Pancreas (tissue), 10 donors: Measurements from ENCODE around the gene ENTPD1. TPM values are rescaled to one million over a fixed set of nuclear protein-coding genes. Genes with fewer than 3 reads are reported as not detected.

Source experiments
- ATAC-seq, 4 donors: fragments of 200-7000 bp; cut with Tn5 transposase; one replicate each; pipeline versions ENCODE4 v1.8.0 to v1.9.1; 2020; ENCODE audit warnings: mild to moderate bottlenecking in 4 of 4, moderate library complexity in 4 of 4
- DNase-seq, 6 donors: peaks; one replicate each; pipeline ENCODE4 v3.0.0-alpha.2; 2020
- FAIRE-seq: peaks from 2 replicates; lab custom pipeline; 2012; peaks lifted over from hg19 to GRCh38; lab: Jason Lieb, UNC
- H3K27ac ChIP-seq, 4 donors: fragments of 200-600 bp; sonication (generic); 1 replicate in 3 of 4; 2 replicates in 1 of 4; pipeline versions ENCODE4 v1.5.0 to v1.8.0; 2020
- H3K27me3 ChIP-seq, 4 donors: fragments of 200-600 bp; one replicate each; pipeline ENCODE4 v1.8.0; 2021
- H3K36me3 ChIP-seq, 3 donors: fragments of 200-600 bp; sonication (generic) in 1 of 3; one replicate each; pipeline versions ENCODE4 v1.5.0 to v1.8.0; 2020 to 2021
- H3K4me1 ChIP-seq, 3 donors: fragments of 200-600 bp; one replicate each; pipeline ENCODE4 v1.8.0; 2021
- H3K4me3 ChIP-seq, 4 donors: fragments of 200-600 bp; sonication (generic) in 2 of 4; one replicate each; pipeline versions ENCODE4 v1.5.0 to v1.8.0; 2020 to 2021
- H3K9me3 ChIP-seq, 4 donors: fragments of 200-600 bp; one replicate each; pipeline ENCODE4 v1.8.0; 2021
- CTCF ChIP-seq, 4 donors: fragments of 200-600 bp; sonication (generic) in 3 of 4; IDR thresholded peaks; one replicate each; pipeline versions ENCODE4 v1.5.0 to v1.8.0; 2021; ENCODE audit warnings: antibody characterized with exemption in 4 of 4
- WGBS, 2 donors: extraction: QIAGEN DNeasy Blood & Tissue Kit; methylation state at CpG; one replicate each; pipeline ENCODE4 v1.1.7; 2013; 5-methylcytosine and 5-hydroxymethylcytosine counted together
- intact Hi-C, 3 donors: fragments of 100-400 bp; cut with DNase I; formaldehyde crosslinking; loops; one replicate each; pipeline versions ENCODE4 v1.11.1 to v1.14.2; 2022
- polyA plus RNA-seq, 2 donors: library from polyadenylated mRNA; stranded (reverse); fragments of 200-250 nt; gene quantifications; one replicate each; pipeline ENCODE4 v1.2.3, GENCODE V29; 2013
- total RNA-seq, 6 donors: library from RNA; stranded (reverse); fragmentation: NEBNext Ultra II Directional in 4 of 6; extraction: Animal tissue kit (Norgen Biotek cat#: 25700) in 4 of 6; gene quantifications; one replicate each; pipeline versions ENCODE4 v1.2.1 to v1.2.4, GENCODE V29; 2021 to 2023
- donor health status: healthy with polysubstance abuse.
- donor health status: DM: no; HTN: no; CAD: no; lungs with moderate emphysema.
- donor health status: DM: no; HTN: no; CAD: no.
- donor health status: control.
- donor health status: control.
- donor health status: Bipolar disorder and iron deficiency.
- donor health status: DM: yes; HTN: yes; CAD: no.
- donor health status: DM: no; HTN: no; CAD: no.
- donor health status: DM: no; HTN: no; CAD: no.
- donor health status: DM: yes; HTN: yes; CAD: no.

ENTPD1 gene
- total and polyA plus RNA-seq, 8 donors, result 0.67 to 10.9 (median 1.8) TPM

- Histone ChIP-seq H3K4me1 (no peaks in the 10 kb centered on the region), H3K27ac (no peak overlapping the region), H3K9me3 (no peaks in the 10 kb centered on the region), H3K4me3 (no peak overlapping the region), H3K27me3 (no peaks in the 10 kb centered on the region), H3K36me3 (no peaks in the 10 kb centered on the region)
- WGBS, 2 donors, result 52 to 55% methylated on average over 7 of the region's 7 CpGs
- DNase-seq (no peak), FAIRE-seq (no peak), ATAC-seq (peak; percentile 38 to 86 (median 54))
- intact Hi-C loops, result no loop called here
- TF ChIP-seq CTCF (IDR thresholded peaks at IDR 0.05), result no peak
These were observed 58.2 kb downstream of the ENTPD1 start for GRCh38 chr10:95814011-95814727.

- ATAC-seq, result no peak
- no peak for FAIRE-seq
These were observed 59.2 kb downstream of the ENTPD1 start for GRCh38 chr10:95815133-95815532.

GRCh38 chr10:95815701-95816240 is 59.8 kb downstream of the ENTPD1 start:
- no peak for DNase-seq
- Histone ChIP-seq H3K9me3 (no peaks in the 10 kb centered on the region), H3K36me3 (no peaks in the 10 kb centered on the region), H3K4me3 (no peak overlapping the region), H3K4me1 (no peaks in the 10 kb centered on the region), H3K27me3 (no peaks in the 10 kb centered on the region), H3K27ac (no peak overlapping the region)
- 65 to 72% methylated on average over 6 of the region's 6 CpGs for WGBS, 2 donors
- no peak for ATAC-seq
- intact Hi-C loops, result no loop called here
- no peak for TF ChIP-seq CTCF (IDR thresholded peaks at IDR 0.05)
- no peak for FAIRE-seq

More at GRCh38 chr10:95815133-95815532, 59.2 kb downstream of the ENTPD1 start:
- H3K27me3 ChIP-seq, result no peaks in the 10 kb centered on the region
- WGBS, 2 donors, result 69 to 75% methylated on average over 2 of the region's 2 CpGs
- H3K27ac ChIP-seq, result no peak overlapping the region
- no peak for TF ChIP-seq CTCF (IDR thresholded peaks at IDR 0.05)
- H3K4me1 ChIP-seq, result no peaks in the 10 kb centered on the region
- H3K36me3 ChIP-seq, result no peaks in the 10 kb centered on the region
- no peaks in the 10 kb centered on the region for H3K9me3 ChIP-seq
- intact Hi-C loops, result no loop called here
- no peak for DNase-seq
- no peak overlapping the region for H3K4me3 ChIP-seq

- TF ChIP-seq CTCF (IDR thresholded peaks at IDR 0.05), result no peak
- intact Hi-C loops, result no loop called here
- Histone ChIP-seq H3K27me3 (no peaks in the 10 kb centered on the region), H3K36me3 (no peaks in the 10 kb centered on the region), H3K9me3 (no peaks in the 10 kb centered on the region), H3K4me1 (no peaks in the 10 kb centered on the region), H3K27ac (no peak overlapping the region), H3K4me3 (no peak overlapping the region)
- 60 to 86% methylated on average over 1 of the region's 1 CpG for WGBS, 2 donors
- ATAC-seq, result no peak
- DNase-seq, result no peak
- no peak for FAIRE-seq
These were observed 62.0 kb downstream of the ENTPD1 start for GRCh38 chr10:95818010-95818409.

- TF ChIP-seq CTCF (IDR thresholded peaks at IDR 0.05), result no peak
- ATAC-seq, result peak in 1 of 4 donors; percentile 31
- no peak overlapping the region for H3K4me3 ChIP-seq
- no peaks in the 10 kb centered on the region for H3K4me1 ChIP-seq
- intact Hi-C loops, result no loop called here
- no peak for FAIRE-seq
- no peak overlapping the region for H3K27ac ChIP-seq
- H3K27me3 ChIP-seq, result no peaks in the 10 kb centered on the region
- no peak for DNase-seq
- no peaks in the 10 kb centered on the region for H3K9me3 ChIP-seq
- H3K36me3 ChIP-seq, result no peaks in the 10 kb centered on the region
- WGBS, 2 donors, result 17 to 27% methylated on average over 2 of the region's 2 CpGs
These were observed 62.7 kb downstream of the ENTPD1 start for GRCh38 chr10:95818668-95819067.
